ENCODE measurements around the gene LNPEP.

The LNPEP gene

DNA sequence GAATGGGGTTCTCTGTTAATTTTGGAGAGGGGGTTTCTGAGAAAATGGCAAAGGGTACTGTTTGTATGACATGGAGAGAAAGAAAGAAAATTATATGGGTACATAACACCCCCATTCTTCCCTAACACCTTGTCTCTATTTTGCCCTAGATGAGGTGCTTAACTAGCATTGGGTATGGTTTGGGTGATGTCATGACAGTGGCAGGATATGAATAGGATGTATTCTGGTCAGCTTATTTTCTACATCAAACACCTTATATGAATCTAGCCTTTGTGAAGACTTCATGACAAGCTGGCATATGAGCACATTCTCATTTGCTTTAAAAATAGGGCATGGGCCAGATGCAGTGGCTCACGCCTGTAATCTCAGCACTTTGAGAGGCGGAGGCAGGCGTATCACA lies 58.6 kb downstream of the LNPEP start:
- no peak for DNase-seq (ENCODE audit: low read depth in 3 of 3, low spot score in 1 of 3)

DNA sequence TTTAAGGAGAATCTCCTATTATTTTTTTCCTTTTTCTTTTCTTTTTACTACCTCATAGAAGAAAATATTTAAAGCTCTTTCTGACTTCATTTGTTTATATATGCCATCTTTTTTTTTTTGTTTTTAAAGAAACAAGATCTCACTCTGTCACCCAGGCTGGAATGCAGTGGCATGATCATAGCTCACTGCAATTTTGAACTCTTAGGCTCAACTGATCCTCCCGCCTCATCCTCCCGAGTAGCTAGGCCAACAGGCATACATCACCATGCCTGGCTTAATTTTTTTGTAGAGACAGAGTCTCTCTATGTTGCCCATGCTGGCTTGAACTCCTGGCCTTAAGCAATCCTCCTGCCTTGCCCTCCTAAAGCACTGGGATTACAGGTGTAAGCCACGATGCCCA lies 59.5 kb downstream of the LNPEP start:
- DNase-seq (ENCODE audit: low read depth in 3 of 3, low spot score in 1 of 3) = no peak

DNA sequence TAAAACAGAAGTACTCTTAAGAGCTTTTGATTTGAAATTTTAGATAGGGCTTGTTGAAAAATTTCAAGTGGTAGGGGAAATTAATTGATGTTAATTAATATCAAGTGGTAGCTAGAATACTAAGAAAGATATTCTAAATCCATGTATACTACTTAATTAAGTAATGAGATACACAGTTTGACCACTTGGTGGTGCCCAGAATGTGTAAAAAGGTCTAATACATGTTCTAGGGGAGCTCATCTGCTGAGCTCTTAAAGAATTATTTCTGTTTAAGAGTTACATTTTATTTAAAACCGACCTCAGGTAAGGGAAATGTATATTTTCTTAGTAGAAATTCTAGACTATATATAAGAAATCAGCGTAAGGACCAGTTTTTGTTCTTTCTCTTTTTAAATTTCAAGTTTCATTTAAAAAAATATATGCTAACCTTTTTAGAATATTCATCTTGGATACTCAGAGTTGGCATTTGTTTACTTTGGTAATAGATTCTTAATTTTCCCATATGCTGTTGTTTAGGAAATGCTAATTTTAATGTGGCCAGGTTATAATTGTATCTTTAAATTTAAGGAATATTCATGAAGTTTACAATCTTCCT lies 61.5 kb downstream of the LNPEP start:
- no peak for DNase-seq (ENCODE audit: low read depth in 3 of 3, low spot score in 1 of 3)

DNA sequence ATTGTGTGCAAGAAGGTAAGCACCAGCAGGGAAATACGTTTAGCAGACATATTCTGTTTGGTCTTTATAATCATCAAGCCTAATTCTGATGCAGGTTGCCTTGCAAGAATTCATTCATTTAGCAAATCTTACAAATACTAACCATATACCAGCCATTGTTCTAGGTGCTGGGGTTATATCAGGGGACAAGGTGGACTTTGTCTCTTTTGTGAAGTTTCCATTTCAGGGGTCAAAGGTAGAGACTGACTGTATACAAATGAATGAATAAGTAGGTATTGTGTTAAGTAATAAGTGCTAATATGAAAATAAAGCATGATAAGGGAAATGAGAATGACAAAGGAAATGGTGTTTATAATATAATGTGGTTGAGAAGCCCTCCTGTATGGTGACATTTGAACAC lies 64.0 kb downstream of the LNPEP start:
- no peak for DNase-seq (ENCODE audit: low read depth in 3 of 3, low spot score in 1 of 3)

DNA sequence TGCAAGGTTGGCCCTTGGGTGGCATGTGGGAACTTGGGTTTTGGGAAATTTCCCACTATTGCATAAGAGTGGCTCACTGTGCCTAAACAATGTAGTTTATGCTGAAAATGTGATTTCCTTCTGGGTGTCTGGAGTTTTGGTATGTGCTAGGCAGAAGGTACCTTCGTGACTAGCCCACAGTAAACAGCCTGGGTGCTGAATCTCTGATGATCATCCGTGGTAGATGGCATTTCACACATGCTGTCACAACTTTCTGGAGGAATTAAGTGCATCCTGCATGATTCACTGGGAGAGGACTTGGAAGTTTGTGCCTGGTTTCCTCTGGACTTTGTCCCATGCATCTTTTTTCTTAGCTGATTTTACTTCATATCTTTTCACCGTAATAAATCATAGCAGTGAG lies 64.5 kb downstream of the LNPEP start:
- DNase-seq (ENCODE audit: low read depth in 3 of 3, low spot score in 1 of 3) = no peak

DNA sequence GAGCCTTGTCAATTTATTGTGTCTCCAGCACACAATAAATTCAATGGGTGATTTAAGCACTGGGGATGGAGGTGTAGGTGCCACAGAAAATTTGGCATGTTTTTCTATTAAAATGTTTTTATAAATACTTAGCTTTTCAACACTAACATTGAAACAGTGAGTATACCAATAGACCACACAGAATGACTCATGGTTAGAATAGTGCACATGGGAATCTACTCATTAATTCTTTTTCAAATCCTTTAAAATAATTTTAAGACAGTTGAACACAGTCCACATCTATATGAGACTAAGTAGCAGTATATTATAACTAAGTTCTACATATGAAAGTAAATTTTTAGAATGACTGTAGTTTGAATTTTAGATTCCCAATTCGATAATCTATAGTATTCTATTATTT lies 67.1 kb downstream of the LNPEP start:
- DNase-seq (ENCODE audit: low read depth in 3 of 3, low spot score in 1 of 3) = no peak

DNA sequence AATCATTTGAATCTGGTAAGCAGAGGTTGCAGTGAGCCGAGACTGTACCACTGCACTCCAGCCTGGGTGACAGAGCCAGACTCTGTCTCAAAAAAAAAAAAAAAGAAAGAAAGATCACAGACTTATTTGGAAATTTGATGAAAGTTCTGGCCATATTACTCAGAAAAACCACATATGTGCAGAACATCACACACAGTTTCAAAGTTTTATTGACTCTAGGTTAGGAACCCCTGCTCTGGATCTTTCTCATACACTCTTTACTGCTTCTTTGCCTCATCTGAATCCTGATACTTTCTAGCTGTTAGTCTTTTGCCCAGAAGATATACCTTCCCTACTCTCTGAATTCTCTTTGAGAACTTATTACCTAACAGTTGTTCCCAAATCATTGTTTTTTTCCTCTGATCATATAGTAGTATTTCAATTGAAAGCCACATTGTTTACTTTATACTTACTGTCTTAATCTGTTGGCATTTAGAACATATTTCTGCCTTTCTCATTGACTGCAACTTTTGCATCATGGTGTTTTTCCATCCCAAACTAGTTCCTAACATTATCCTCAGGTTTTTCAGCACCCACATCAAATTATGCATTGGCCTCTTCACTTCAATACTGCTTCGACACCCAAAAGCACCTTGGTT lies 68.7 kb downstream of the LNPEP start:
- no peak for DNase-seq (ENCODE audit: low read depth in 3 of 3, low spot score in 1 of 3)

DNA sequence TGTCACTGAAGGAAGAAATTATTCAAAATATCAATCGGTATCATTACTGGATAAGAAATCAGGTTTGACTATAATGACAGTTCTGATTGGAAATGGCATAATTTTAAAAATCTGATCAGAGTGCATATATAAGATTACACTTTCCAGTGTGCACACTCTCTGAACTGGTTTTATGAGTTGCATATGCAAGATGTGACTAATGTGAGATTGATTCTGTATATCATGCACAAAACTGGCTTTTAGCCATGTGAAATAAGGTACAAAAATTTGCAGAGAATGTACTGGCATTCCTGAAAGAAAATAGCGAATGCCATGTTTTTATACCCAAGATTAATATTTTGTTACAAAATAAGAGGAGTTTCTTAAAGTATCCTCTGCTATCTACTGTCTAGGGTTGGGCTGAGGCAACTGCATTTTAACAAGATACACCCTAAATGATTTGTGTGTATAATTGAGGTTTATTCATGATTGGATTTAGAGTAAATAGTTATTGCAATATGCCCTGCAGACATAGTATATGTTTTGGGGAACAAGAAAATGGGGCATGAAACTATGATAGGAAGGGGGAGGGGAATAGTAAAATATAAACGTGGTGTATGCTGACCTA lies 70.7 kb downstream of the LNPEP start:
- no peak for DNase-seq (ENCODE audit: low read depth in 3 of 3, low spot score in 1 of 3)

DNA sequence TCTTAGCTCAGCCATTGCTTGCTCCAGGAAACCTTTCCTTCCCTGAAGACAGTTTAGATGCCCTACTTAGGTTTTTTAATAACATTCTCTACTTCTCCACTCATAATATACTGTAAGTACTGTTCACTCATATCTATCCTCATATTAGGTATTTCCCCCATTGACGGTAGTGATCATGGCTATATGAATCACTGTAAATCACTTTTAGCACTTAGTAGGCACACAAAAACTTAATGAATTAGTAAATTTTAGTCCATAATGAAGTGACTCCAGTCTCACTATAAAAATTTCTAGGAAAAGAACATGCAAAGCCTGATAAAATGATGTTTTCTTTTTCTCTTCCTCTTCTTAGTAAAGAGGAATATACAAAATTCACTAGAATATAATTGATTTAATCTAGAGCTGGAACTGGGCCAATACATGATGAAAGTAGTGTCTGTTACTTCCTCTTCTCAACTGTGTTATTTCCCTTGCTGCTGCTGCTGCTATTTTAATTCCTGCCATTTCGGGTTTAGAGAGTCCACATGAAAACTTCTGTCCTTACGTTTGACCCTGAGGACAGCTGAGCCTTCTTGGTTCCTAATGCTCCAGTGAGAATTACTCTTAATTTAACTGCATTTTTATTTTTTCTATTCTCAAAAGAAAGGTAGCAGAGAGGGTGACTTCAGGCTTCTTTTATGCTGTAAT lies 73.5 kb downstream of the LNPEP start:
- DNase-seq (ENCODE audit: low read depth in 3 of 3, low spot score in 1 of 3) = no peak

DNA sequence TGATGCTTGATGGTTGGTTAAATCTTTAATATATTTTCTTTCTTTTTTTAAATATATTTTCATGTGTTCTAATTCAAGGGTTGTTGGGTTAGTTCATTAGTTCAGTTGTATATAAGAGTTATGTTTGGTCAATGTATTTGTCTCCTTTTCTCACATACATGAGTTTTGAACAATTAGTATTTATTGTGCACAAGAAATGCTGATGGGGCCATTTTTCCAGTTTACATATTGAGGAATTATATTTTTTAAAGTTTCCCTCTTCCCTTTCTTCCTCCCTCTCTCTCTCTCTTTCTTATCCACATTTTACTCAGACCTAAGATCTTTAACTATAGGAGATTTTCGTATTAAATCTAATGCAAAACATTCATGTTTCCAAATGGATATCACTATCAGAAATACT lies 74.0 kb downstream of the LNPEP start:
- DNase-seq (ENCODE audit: low read depth in 3 of 3, low spot score in 1 of 3) = no peak

DNA sequence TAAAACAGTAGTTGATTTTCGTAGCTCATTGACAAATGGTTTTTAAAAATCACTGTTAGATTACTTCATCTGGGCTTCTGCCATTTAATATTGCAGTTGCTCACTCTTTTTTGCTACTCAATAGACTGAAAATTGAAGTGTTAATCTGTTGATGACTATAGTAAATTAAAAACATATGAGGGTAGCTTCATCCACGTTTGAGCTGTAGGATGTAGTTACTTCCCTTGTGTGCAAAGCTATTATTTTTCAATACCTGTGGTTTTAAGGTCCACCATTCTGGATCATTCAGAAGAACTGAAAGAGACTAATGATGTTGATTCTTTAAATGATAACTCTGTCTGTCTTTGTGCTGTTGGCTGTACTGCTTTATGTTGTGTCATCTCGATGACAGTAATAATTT lies 74.7 kb downstream of the LNPEP start:
- DNase-seq (ENCODE audit: low read depth in 3 of 3, low spot score in 1 of 3) = no peak

DNA sequence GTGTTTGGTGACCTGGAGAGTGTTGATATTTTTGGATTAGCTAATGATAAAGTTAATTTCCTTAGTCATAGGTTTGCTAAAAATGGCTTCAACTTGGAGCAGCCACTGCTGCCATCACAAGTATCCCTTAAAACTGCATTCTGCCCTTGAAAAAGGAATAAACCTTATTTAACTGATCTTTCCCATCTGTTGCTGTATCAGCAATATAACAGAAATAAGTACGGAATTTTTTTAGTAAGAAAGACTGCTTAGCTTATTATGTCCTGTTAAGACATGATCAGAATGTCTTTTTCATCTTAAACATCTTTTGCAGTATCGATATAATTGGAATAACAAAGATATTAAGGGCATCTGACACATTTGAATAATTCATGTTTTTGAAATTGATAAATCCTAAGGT lies 75.7 kb downstream of the LNPEP start:
- DNase-seq (ENCODE audit: low read depth in 3 of 3, low spot score in 1 of 3) = no peak

DNA sequence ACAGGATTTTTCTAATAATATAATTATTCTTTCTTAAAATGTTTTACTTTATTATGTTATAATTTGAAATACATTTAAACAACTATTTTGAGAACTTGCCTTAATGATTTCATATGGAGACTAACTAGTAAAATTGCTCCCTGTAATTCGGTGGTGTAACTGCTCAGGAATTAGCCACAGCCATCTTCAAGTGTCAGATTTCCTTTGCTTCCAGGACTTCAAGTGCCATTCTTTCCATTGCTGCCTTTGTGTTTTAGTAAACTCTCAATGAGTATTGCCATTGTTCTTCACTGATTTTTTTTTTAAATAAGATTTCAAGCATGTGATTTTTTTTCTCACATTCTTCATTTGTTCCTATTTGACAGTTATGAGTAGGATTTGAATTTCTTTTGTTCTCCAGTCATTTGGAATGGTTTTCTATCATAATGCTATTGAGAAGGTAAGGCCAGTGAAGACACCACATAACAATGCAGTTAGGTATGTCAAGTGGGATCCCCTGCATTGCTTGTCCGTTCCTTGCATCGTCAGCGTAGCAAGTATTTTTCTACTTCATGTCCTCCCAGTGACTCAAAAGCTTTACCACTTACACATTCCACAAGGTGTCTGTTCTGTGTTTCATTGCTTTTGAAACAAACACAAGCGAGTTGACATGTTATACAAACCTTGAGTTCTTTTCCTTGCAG lies 83.7 kb downstream of the LNPEP start:
- DNase-seq (ENCODE audit: low read depth in 3 of 3, low spot score in 1 of 3) = no peak

DNA sequence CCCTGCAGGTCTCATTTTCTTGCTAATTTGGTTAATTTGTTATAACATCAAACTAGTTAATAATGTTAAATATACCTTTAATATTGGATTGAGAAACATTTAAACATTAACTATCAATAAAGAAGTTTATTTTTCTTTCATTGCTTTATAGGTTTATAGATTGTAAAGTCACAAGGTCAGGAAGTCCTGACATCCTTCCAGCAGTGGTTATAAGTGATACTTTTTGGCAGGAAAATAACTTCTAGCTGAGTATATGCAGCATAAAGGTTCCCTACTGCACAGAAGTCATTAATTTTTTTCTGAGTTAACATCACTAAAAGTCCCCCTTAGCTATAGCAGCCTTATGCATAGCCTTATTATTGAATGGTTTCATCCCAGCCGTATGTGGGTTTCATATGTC lies 85.5 kb downstream of the LNPEP start:
- DNase-seq (ENCODE audit: low read depth in 3 of 3, low spot score in 1 of 3) = no peak

DNA sequence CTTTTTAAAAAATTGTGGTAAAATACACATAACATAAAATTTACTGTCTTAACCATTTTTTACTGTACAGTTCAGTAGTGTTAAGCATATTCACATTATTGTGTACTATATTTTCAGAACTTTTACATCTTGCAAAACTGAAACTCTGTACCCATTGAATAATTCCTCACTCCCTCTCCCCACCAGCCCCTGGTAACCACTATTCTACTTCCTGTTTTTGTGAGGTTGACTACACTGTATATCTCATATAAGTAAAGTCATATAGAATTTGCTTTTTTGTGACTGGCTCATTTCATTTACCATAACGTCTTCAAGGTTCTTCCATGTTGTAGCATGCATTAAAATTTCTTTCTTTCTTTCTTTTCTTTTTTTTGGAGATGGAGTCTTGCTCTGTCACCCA lies 87.0 kb downstream of the LNPEP start:
- DNase-seq (ENCODE audit: low read depth in 3 of 3, low spot score in 1 of 3) = no peak

DNA sequence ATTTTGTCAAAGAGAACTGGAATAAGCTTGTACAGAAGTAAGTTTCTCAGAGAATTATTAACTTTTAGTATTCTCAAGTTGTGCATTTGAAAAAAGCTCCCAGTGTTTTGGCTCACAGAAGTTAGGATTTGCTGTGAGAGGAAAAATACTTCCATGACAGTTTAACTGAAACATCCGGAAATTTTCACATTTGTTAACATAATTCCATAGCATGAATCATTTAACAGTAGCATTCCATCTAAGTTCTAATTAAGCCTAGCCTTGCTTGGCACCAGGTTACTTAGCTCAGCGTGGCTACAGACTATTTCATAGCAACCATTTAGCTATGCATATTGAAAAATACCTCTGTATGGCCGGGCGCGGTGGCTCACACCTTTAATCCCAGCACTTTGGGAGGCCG lies 90.8 kb downstream of the LNPEP start:
- no peak for DNase-seq (ENCODE audit: low read depth in 3 of 3, low spot score in 1 of 3)

DNA sequence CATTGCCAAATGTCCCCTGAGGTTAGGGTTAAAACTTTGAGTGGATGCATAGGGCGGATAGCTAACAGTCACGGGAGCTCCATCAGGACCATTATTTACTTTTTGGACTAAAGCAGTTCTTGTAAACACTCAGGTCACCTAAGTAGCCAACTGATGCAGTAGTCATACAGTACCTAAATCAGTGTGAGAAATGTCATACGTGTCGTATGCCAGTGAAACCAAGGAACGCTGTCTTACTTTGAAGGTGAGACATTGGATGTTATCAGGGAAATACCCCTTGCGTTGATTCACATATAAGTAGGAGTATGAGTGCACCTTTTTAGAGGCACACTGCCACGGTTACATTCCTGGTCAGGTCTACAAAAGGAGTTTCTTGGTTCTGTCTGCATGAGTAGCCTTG lies 101.9 kb downstream of the LNPEP start:
- no peak for DNase-seq (ENCODE audit: low read depth in 3 of 3, low spot score in 1 of 3)

DNA sequence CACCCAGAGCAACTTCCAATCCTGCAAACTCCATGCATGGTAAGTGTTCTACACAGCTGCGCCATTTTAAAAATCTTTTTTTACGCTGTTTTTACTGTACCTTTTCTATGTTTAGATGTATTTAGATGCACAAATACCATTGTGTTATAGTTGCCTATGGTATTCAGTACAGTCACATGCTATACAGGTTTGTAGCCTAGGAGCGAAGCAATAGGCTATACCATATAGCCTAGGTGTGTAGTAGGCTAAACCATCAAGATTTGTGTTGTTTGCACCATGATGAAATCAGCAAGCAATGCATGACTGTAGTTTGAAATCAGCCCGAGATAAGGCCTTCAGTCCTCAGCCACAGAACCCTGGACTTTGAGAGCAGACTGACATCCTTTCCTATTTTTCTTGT lies 105.4 kb downstream of the LNPEP start:
- DNase-seq (ENCODE audit: low read depth in 3 of 3, low spot score in 1 of 3) = no peak

DNA sequence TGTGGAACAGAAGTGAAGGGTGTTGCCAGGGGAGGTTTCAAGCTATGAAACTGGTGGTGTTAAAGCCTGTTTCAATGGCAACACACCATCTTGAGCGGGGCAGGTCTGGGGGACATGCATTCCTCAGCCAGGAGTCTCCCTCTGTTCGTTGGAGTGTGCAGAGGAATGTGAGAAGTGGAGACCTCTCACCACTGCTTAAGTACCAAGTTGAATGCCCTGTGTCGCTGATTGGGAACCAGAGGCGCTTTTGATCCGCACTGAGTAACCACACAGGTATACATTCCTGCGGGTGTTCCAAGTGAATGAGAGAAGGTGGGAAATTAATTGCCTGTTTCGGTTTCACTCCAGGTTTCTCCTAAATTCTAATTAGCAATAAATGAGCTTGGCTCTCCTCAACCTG lies 107.1 kb downstream of the LNPEP start:
- no peak for DNase-seq (ENCODE audit: low read depth in 3 of 3, low spot score in 1 of 3)

DNA sequence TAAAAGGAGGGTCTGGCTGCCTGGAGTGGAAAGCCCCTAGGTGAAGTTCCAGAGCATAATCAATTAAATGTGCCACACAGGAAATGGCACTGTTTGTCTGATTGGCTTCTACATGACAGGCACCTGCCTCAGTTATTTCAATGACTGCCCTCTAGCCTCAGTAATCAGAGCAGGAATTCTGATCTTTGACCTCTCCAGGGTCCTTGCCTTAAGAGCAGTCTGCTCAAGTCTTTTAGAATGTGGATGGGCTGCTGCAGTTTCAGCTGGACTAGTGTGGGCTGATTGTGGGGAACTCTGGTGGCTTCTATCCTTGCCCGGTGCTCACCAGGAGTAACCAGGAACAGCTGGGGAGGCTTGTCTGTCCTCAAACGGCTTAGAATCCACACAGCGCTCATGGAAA lies 107.6 kb downstream of the LNPEP start:
- no peak for DNase-seq (ENCODE audit: low read depth in 3 of 3, low spot score in 1 of 3)

DNA sequence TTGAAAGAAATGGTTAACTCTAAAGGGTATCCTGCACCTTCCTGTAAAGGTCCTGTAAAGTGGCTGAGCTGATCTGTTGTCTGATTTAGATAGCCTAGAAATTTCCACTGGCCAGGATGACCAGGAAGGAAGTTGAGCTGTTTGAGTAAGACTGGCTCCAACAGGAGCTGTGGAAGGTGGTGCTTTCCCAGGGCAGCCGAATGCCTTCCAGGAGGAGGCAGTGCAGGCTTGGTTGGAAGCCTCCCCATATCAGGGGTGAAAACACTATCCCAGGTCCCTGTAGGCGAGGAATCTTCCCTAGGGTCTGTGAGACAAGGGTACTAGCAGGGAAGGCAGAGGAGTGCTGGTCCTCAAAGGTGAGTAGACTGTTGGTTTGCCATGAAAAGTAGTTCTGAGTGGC lies 108.2 kb downstream of the LNPEP start:
- DNase-seq (ENCODE audit: low read depth in 3 of 3, low spot score in 1 of 3) = no peak

Data from stimulated activated CD4-positive, alpha-beta T cell treated with anti-CD3 and anti-CD28 coated beads, TNF-alpha, amount 100 ng/mL, for 1 hour (primary cell).